GM18511 (cell line): ENCODE measurements around the gene UBIAD1.
"Not testable (repeated sequence)": the region's sequence is repeated elsewhere in the genome, so short reads cannot be mapped to it uniquely, and the experiment has no call there.

ENCODE experiments used
- ATAC-seq: cut with Tn5 transposase; IDR thresholded peaks from one replicate; pipeline ENCODE4 v1.9.1; 2021; ENCODE audit warnings: mild to moderate bottlenecking, moderate library complexity; ENCODE audit not compliant: unreplicated experiment

Gene UBIAD1

DNA sequence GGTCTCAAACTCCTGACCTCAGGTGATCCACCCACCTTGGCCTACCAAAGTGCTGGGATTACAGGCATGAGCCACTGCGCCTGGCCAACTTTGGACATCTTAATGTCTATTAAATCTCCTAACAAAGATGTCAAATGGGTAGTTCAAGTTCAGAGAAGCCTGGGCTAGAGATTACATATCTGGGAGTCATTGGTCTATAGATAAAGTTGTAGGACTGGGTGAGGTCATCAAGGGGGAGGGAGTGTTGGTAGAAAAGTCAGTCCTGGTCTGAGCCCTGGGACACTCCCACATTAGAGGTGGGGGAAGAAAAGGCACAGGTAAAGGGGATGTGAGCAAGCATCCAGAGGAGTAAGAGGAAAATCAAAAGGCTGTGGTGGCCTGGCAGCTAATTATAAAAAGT is 6.6 kb downstream of the UBIAD1 start:
- ATAC-seq, result no peak

DNA sequence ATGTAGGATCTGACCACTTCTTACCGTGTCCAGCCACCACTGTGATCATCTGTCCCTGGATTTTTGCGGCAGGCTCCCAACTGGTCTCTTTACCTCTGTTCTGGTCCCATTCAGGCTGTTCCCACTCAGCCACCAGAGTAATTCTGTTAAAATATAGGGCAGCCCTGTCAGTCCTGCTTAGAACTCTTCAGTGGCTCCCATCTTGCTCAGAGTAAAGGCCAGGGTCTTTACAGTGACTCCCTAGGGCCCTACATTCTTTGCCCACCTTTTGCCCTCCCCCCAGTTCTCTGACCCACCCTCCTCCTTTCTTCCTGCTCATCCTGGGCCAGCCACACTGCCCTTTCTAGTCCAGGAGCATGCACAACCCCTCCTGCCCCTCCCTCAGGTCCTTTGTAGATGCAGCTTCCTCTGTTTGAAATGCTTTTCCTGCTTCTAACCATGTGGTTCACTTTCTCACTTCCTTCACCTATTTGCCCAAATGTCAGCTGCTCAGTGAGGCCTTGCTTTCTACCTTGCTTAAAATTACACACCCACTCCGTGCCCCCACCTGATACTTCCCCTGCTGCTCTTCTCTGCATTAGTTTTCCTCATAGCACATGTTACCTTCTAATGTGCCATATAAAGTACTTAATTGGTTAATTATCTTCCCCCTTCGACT is 7.8 kb downstream of the UBIAD1 start:
- ATAC-seq, result peak; percentile 52

DNA sequence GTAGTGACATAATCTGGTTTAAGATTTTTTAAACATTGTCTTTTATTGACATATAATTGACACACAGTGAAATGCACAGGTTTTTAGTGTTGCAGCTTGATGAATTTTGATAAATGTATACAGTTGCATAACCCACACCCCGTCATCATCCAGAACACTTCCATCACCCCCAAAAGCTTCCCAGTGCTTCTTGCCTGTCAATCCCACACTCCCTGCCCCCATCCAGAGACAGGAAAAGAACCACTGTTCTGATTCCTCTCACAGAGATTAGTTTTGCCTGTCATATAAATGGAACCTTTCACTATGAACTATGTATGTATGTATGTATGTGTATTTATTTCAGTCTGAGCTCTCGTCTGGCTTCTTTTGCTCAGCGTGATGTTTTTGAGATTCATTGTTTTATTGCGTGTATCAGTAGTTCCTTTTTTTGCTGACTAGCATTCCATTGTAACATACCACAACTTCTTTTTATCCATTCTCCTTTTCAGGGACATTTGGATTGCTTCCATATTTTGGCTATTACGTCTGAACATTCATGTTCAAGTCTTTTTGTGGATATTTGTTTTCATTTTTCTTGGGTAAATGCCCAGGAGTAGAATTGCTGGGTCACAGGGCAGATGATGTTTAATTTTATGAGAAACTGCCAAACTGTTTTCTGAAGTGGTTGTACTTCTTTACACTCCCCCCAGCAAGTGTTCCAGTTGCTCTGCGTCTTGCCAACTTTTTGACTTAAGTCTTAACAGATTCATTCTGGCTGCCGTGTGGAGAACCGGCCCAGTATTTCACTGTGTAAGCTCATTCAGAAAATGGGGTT is 8.7 kb downstream of the UBIAD1 start:
- ATAC-seq, result no peak

DNA sequence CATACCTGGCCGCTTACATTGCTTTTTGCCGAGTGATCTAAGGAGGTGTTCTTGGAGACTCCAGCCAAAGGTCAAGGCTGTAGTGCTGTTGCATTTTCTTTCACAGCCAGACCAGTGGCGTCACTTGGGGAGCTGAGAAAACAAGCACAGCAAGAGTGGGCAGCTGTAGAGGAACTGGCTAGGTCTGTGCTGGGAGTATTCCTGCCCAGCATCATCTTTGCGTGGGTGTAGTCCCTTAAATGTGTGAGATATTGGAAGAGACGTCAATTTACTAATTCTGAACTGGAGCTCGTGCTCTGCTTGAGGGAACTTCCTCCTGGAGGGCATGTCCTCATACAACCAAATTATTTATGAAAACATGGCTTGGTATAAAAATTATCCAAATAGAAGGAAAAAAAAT is 10.2 kb downstream of the UBIAD1 start:
- no peak for ATAC-seq

DNA sequence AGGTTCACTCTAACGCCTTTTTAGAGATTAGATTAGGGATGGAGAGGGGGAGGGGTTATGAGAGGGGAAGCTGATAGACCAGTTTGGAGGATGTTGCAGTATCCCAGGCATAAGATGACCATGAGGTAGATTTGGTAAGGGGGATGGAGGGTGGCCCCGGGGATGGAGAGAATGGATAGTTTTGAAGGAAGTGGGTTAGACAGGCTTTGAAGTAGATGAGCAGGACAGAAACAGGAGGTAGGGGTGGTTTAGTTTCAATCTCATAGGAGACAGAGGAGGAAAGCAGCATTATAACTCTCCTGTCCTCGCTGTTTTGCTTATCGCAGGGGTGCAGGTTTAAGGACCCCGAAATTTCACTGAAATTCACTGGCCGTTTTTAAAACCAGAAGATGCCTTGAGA is 11.8 kb downstream of the UBIAD1 start:
- ATAC-seq, result no peak

DNA sequence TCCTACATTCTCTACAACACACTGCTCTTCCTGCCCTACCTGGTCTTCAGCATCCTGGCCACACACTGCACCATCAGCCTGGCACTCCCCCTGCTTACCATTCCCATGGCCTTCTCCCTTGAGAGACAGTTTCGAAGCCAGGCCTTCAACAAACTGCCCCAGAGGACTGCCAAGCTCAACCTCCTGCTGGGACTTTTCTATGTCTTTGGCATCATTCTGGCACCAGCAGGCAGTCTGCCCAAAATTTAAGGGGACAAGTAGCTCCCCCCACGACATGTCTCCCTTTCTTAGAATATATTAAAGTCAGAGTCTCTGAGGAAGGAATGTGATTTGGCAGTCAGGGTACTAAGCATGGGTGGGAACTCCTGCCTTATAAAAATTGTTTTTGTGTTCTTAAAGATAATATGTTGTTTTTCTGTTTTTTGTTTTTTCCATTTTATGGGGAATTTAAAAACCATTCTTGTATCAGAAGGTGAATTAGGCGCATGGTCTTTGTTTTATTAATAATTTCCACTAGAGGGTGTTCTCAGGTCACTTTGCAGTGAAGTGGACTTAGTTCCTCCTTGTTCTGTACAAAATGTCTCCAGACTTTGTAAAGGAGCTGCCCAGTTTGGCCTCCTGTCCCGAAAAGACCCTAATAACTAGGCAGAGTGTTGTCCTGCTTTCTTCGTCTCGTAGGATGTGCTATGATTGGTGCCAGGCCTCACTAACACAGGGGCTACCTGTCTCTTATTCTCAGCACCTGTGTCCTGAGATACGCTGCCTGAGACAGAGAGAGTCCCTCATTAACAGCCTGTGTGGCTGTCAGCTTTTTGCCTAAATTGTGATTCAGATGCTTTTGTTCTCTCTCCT is 13.1 kb downstream of the UBIAD1 start:
- no peak for ATAC-seq

DNA sequence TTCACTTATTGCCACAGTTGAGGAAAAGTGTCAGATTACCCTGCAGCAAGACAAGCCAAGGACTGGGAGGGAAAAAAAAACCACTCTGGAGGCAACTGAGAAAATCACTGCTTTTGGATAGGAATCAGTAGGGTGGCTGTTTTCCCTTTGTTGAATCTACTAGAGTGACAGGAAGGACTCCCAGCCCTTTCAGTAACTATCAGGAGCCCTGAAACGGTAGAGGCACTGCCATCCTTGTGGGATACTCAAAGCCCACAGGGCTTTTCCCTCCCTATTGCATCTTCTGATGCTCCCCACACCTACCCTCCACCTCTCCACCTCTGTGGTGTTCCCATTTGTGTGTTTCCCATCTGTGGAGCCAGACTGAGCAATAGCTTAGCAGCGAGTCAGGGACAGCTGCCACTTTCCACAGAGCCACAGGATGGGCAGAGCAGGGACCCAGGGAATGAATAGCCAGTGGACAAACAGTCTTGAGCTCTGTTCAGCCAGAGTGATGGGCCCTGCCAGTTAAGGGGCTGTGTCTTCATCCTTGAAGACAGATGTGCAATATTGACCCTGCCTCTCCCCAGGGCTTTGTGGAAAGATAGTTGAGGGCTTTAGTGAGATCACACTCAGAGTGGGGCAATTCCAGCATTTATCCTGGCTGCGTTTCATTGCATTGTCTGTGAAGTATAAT is 13.9 kb downstream of the UBIAD1 start:
- ATAC-seq, result no peak

DNA sequence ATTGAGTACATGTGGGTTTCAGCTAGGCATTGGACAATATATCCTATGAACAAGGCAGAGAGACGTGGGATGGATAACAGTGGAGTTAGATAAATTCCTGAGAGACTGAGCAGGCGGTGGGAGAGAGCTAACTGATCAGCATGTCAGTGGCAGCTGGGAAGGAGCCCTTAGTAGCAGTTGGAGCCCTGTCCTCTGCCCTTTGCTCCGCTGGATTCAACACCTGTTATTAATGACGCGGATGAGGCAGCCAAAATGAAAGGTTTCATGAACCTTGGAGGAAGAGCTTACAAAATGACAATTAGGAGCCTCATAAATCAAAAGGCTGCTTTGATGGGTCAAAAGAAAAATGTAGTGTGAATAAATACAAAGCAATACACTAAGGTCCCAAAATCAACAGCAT is 16.1 kb downstream of the UBIAD1 start:
- ATAC-seq, result no peak

DNA sequence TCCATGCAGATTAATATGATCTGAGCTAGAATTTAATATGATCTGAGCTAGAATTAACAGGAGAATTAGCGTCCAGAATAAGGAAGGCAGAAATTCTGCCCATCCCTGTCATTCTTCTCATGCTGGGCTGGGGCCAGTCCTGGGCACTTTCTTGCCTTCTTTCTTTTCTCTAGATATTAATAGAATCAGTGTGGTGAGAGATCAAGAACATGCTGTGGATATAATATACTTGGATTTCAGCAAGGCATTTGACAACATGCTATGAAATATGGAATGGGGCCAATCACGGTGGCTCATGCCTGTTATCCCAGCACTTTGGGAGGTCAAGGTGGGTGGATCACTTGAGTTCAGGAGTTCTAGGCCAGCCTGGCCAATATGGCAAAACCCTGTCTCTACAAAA is 18.1 kb downstream of the UBIAD1 start:
- ATAC-seq, result no peak

DNA sequence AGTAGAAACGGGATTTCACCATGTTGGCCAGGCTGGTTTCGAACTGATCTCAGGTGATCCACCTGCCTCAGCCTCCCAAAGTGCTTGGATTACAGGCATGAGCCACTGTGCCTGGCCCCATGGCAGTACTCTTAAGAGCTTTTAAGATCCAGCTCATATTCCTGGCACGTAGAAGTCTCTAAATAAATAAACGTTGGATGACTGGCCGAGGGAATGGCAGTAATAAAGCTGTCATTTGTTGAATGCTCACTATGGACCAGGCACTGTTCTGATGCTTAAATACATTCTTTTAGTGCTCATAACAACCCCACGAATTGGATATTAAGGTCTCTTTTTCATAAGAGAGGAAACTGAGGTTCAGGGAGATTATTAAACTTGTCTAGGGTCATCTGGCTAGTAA is 20.9 kb downstream of the UBIAD1 start:
- no peak for ATAC-seq

DNA sequence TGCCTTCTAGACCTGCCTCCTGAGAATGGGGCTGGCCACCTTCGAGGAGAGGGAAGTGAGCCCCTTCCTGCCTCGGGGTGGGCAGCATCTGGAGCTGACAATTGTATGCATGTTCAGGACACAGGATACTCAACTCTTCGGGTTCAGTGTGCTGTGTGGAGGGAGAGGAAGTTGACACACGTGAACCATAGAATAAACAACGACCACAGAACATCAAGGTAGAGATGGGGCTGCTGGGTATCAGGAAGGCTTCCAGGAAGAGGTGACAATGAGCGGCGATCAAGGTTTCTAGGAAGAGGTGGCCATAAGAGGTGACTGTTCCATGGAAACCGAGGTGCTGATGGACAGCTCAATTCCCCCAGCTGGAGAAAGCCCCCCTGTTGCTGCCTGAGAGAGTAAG is 22.0 kb downstream of the UBIAD1 start:
- no peak for ATAC-seq

DNA sequence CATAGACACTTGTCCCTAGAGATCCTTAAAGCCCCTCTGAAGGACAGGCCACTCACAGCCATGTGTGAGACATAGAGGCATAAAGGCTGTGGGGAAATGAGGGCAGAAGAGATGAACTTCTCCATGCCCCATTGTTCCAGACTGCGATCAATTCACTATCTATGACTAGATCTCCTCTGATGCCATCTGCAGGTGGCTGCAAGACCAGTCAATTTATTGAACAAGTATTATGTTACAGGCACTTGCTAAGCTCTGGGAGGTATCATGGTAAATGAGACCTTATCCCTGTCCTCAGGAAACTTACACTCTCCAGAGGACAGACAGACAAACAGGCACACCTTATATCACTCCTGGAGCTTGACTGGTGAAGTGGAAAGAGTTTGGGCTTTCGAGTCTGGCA is 22.9 kb downstream of the UBIAD1 start:
- no peak for ATAC-seq

DNA sequence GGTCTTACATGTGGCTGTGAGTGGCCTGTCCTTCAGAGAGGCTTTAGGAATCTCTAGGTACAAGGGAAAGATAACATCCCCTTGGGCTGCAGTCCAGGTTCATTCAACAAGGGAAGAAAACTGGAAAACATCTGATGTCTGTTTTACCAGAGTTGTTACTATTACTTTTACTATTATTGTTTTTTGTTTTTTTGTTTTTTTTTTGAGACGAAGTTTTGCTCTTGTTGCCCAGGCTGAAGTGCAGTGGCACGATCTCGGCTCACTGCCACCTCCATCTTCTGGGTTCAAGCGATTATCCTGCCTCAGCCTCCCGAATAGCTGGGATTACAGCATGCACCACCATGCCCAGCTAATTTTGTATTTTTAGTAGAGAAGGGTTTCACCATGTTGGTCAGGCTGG is 24.8 kb downstream of the UBIAD1 start:
- ATAC-seq, result not testable (repeated sequence)

DNA sequence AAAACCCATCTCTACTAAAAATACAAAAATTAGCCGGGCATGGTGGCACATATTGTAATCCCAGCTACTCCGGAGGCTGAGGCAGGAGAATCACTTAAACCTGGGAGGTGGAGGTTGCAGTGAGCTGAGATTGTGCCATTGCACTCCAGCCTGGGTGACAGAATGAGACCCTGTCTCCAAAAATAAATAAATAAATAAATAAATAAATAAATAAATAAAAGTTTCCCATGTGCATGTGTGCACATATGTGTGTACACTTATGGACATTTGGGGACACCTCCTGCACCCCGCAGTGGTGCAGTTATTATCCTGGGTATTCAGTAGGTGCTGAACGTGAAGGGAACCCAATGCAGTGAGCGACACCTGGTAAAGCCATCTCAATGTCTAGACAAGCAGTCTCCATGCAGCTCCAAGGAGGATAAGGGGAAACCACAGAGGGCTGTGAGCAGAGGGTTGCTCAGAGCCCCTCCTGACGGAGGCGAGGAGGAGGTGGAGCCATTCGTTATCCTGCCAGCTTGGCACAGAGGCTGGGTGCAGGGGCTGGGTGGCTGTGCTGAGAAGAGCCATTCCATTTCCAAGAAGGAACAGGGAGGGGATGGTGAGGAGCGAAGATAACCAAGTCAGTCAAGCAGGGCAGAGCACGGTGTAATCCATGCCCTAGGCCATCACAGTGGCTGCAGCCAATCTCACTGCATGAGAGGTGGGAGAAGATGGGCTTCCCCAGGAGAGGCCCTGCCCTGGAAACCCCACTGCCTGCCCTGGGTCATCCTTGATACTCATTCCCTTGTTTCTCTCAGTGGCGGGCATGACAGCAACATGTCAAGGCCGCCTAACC is 25.6 kb downstream of the UBIAD1 start:
- no peak for ATAC-seq

DNA sequence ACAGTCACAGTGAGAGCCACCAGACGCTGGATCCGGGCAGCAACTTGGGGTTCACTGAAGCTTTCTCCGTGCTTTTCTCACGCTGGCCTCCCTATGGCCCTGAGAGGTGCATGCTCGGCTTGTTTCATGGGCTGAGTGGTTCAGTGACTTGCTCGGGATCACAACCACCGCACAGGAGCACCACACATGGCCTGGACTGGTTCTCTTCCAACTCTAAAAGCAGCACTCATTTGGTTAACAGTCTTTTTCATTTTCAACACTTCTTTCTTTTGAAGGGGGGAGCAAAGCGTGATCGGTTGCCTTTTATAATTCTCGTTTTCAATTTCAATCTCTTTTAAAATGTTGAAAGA is 26.2 kb downstream of the UBIAD1 start:
- ATAC-seq, result no peak

DNA sequence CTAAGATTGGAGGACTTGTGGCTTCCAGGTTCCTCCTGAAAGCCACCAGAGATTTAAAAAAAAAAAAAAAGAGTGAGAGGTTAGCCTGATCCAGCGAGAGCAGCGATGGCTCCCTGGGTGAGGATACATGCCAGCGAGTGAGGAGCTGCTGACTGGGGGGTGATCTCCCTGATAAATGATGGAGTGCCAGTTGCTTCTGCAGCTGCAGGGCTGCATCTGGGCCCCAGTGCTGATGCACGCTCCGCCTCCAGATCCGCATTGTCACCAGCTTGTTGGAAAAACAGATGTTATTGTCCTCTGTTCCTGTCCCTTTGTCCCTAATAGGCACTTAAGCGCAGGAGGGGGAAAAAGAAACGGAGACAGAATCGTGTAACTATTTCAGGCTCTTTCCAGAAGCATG is 28.6 kb downstream of the UBIAD1 start:
- ATAC-seq, result no peak

DNA sequence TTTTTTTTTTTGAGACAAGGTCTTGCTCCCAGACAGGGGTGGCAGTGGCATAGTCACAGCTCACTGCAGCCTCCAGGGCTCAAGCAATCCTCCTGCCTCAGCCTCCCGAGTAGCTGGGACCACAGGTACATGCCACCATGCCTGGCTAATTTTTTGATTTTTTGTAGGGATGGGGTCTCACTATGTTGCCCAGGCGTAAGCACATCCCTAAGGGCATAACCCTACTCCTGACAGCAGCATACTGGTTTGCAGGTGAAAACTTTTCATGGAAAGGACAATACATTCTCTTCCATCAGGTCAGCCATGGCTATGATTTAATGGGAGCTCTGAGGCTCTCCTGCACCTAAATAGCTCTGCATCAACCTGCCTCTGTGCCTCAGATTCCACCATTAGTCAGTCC is 29.4 kb downstream of the UBIAD1 start:
- ATAC-seq, result no peak

DNA sequence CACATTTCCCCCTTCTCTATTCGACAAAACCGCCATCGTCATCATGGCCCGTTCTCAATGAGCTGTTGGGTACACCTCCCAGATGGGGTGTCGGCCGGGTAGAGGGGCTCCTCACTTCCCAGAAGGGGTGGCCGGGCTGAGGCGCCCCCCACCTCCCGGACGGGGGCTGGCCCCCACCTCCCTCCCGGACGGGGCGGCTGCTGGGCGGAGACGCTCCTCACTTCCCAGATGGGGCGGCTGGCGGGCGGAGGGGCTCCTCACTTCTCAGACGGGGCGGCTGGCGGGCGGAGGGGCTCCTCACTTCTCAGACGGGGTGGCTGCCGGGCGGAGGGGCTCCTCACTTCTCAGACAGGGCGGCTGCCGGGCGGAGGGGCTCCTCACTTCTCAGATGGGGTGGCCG is 32.5 kb downstream of the UBIAD1 start:
- ATAC-seq, result not testable (repeated sequence)

DNA sequence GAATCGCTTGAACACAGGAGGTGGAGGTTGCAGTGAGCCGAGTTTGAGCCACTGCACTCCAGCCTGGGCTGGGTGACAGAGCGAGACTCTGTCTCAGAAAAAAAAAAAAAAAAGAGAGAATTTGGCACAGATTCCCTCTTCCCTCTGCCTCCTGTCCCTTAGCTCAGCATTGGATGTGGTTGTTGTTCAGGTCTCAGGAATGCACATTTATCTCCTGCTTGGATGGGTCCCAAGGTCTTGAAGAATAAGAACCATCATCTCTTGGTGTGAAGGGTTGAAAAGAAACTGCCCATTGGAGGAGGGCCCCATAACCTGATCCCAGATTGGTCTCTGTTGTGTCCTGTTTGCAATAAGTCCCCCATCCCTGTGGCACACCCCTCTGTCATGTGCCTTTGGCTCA is 34.9 kb downstream of the UBIAD1 start:
- ATAC-seq, result no peak

DNA sequence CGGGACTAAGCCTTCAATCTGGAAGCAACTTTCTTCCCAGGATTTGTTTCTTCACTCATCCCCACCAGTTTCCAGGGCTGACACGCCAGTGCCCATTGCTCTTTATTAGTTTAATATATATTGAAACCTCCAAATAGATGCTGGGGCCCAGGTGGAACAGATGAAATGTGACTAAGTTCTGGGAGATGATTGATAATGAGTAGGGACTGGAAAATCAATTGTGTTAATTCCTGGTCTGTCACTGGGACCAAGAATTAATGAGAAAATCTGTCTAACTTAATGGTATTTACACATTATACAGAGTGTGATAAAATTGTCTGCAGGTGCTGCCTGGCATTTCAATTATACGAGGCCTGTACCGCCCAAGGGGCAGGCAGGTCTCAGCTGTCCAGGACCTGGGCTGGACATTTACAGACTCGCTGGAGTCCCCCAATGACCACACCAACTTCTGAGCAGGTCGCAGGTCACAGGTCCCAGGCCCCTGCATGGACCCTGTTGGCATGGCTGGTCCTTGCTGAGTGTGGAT is 35.8 kb downstream of the UBIAD1 start:
- no peak for ATAC-seq
